Skin epidermis (tissue), 12 donors: ENCODE data around the gene TSNAXIP1.

ENCODE experiments used
- H3K27ac ChIP-seq, 21 experiments: fragments of 200-600 bp; sonication (generic) in 11 of 21; one replicate each; pipeline ENCODE4 v1.5.0; 2020; ENCODE audit warnings: mild to moderate bottlenecking in 3 of 21, inconsistent platforms in 2 of 21, moderate library complexity in 2 of 21
- H3K4me3 ChIP-seq, 7 experiments: fragments of 200-600 bp; sonication (generic) in 2 of 7; one replicate each; pipeline ENCODE4 v1.5.0; 2020; ENCODE audit warnings: inconsistent platforms in 2 of 7, mild to moderate bottlenecking in 2 of 7, moderate library complexity in 1 of 7

The TSNAXIP1 gene

GRCh38 chr16:67873435-67874370, 67.0 kb downstream of the TSNAXIP1 start:
- Histone ChIP-seq H3K27ac (peak overlapping the region; percentile 16 to 97 (median 89)), H3K4me3 (peak overlapping the region; percentile 86 to 99 (median 96))

- peak overlapping the region in 1 of 21 experiments; percentile 83 for H3K27ac ChIP-seq
- H3K4me3 ChIP-seq: peak overlapping the region in 2 of 7 experiments; percentile 96 to 99
These were observed 67.7 kb downstream of the TSNAXIP1 start for GRCh38 chr16:67874372-67874771.

- Histone ChIP-seq H3K27ac (no peak overlapping the region), H3K4me3 (no peak overlapping the region)
These were observed 70.4 kb downstream of the TSNAXIP1 start for GRCh38 chr16:67877064-67877463.
